ENCODE measurements around the gene ARL6IP5. TPM values are rescaled to one million over a fixed set of nuclear protein-coding genes. Genes with fewer than 3 reads are reported as not detected.

ARL6IP5 gene
- total and polyA plus RNA-seq, 10 donors = 106 to 148 (median 125) TPM

DNA sequence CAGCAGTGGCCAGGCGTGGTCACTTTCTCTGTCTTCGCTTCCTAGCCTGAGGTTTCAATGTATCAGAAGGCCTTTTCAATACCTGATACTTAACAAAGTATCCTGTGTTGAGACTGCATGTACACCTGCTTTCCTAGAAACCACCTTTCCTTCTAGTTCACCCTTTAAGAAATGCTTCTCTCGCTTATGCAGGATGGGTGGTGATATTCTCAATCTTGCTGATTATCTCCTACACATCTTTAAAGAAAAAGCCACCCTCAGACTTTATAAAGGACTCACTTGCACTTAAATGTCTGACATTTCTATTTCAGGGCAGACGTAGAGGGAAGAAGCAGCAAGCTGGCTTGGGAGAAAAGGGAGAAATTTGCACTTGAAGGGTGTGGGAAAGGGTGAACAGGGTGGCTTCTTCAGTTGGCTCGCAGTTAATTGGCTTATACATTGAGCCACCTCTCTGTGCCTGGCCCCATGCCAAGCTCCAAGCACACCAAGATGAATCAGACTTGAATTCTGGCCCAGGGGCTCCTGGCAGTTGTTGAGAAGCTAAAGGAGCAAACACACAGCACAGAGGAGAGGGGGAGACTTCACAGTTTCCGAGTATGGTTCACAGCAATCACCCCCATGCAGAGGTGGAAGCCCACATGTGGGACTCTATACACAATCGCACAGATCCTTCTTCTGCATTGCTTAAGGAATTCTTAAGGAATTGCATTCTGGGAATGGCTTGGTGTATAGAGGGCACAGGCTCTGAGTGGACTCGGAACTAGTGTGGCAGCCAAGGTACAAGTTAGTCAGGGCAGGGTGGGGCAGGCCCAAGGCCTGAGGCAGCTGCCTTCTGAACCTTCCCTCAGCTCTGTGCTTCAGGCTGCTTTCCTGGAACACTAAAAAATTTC is 1.3 kb downstream of the ARL6IP5 start:
- H3K9me3 ChIP-seq = no peaks in the 10 kb centered on the region
- H3K27ac ChIP-seq = peak overlapping the region; percentile 80 to 96 (median 92)
- intact Hi-C loops (cut with DNase I; ENCODE audit: low total_unique reads) = no loop called here
- TF ChIP-seq POLR2A (IDR thresholded peaks at IDR 0.05) = no peak
- TF ChIP-seq POLR2AphosphoS5 (IDR thresholded peaks at IDR 0.05) = peak in 1 of 3 donors; percentile 32
- peaks cover 0 to 19% (median 0%) of the 10 kb centered on the region in 6 donors for H3K36me3 ChIP-seq
- WGBS, 5 donors = 1 to 6% (median 3%) methylated on average over 8 of the region's 8 CpGs
- peak overlapping the region; percentile 76 to 96 (median 87) for H3K4me3 ChIP-seq
- H3K27me3 ChIP-seq (replicated peaks in 1 of 7) = no peaks in the 10 kb centered on the region
- peaks cover 75 to 94% (median 90%) of the 10 kb centered on the region in 6 donors for H3K4me1 ChIP-seq
- DNase-seq = peak; percentile 86

GRCh38 chr3:69087030-69087791 is 2.5 kb downstream of the ARL6IP5 start:
- intact Hi-C loops (cut with DNase I; ENCODE audit: low total_unique reads) = no loop called here
- no peak for TF ChIP-seq POLR2AphosphoS5 (IDR thresholded peaks at IDR 0.05)
- TF ChIP-seq POLR2A (IDR thresholded peaks at IDR 0.05) = no peak
- TF ChIP-seq, protein P1, sequence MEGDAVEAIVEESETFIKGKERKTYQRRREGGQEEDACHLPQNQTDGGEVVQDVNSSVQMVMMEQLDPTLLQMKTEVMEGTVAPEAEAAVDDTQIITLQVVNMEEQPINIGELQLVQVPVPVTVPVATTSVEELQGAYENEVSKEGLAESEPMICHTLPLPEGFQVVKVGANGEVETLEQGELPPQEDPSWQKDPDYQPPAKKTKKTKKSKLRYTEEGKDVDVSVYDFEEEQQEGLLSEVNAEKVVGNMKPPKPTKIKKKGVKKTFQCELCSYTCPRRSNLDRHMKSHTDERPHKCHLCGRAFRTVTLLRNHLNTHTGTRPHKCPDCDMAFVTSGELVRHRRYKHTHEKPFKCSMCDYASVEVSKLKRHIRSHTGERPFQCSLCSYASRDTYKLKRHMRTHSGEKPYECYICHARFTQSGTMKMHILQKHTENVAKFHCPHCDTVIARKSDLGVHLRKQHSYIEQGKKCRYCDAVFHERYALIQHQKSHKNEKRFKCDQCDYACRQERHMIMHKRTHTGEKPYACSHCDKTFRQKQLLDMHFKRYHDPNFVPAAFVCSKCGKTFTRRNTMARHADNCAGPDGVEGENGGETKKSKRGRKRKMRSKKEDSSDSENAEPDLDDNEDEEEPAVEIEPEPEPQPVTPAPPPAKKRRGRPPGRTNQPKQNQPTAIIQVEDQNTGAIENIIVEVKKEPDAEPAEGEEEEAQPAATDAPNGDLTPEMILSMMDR (IDR thresholded peaks at IDR 0.05 in 8 of 11, conservative IDR thresholded peaks at IDR 0.05 in 3 of 11) = no peak
- H3K9me3 ChIP-seq = no peaks in the 10 kb centered on the region
- no peaks in the 10 kb centered on the region for H3K27me3 ChIP-seq (replicated peaks in 1 of 7)
- H3K4me1 ChIP-seq = peaks cover 76 to 94% (median 90%) of the 10 kb centered on the region in 6 donors
- 74 to 87% (median 76%) methylated on average over 3 of the region's 3 CpGs for WGBS, 5 donors
- H3K27ac ChIP-seq = peak overlapping the region; percentile 80 to 96 (median 92)
- H3K4me3 ChIP-seq = peak overlapping the region; percentile 76 to 96 (median 87)
- peaks cover 0 to 19% (median 0%) of the 10 kb centered on the region in 6 donors for H3K36me3 ChIP-seq
- no peak for DNase-seq

DNA sequence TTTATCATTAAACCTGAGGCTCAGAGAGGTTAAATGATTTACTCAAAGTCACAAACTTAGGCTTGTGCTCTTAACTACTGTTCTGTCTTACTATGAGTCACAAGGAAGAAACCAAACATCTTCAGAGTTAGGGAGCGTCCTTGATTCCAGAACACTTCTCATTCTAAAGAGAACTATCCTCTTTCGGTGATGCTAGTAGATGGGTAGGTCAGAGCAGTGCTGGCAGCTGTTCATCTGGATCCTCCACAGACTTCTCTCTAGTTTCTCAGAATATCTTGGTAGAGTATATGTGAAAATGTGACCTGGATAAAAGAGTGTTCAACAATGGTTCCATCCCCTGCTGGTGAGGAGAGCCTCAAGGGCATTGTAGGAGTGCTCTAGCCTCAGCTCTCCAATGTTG is 3.3 kb downstream of the ARL6IP5 start:
- WGBS, 5 donors = 32 to 61% (median 50%) methylated on average over 2 of the region's 2 CpGs
- intact Hi-C loops (cut with DNase I; ENCODE audit: low total_unique reads) = no loop called here
- TF ChIP-seq POLR2A (IDR thresholded peaks at IDR 0.05) = no peak
- no peak for TF ChIP-seq POLR2AphosphoS5 (IDR thresholded peaks at IDR 0.05)
- TF ChIP-seq, protein P1 (IDR thresholded peaks at IDR 0.05 in 8 of 11, conservative IDR thresholded peaks at IDR 0.05 in 3 of 11) = no peak
- H3K4me3 ChIP-seq = peak overlapping the region in 5 of 8 donors; percentile 76 to 96 (median 85)
- no peaks in the 10 kb centered on the region for H3K27me3 ChIP-seq (replicated peaks in 1 of 7)
- H3K36me3 ChIP-seq = peaks cover 0 to 19% (median 0%) of the 10 kb centered on the region in 6 donors
- peaks cover 76 to 94% (median 90%) of the 10 kb centered on the region in 6 donors for H3K4me1 ChIP-seq
- H3K9me3 ChIP-seq = no peaks in the 10 kb centered on the region
- H3K27ac ChIP-seq = peak overlapping the region in 7 of 8 donors; percentile 39 to 96 (median 92)
- no peak for DNase-seq

GRCh38 chr3:69090021-69090420 is 5.3 kb downstream of the ARL6IP5 start:
- Histone ChIP-seq H3K27ac (peak overlapping the region; percentile 3 to 96 (median 90)), H3K4me3 (peak overlapping the region in 1 of 8 donors; percentile 76), H3K27me3 (replicated peaks in 1 of 7) (no peaks in the 10 kb centered on the region), H3K9me3 (no peaks in the 10 kb centered on the region), H3K36me3 (peaks cover 0 to 19% (median 0%) of the 10 kb centered on the region in 6 donors), H3K4me1 (peaks cover 81 to 96% (median 94%) of the 10 kb centered on the region in 6 donors)
- no peak for TF ChIP-seq POLR2A (IDR thresholded peaks at IDR 0.05)
- 51 to 77% (median 58%) methylated on average over 3 of the region's 3 CpGs for WGBS, 5 donors
- DNase-seq = no peak
- intact Hi-C loops (cut with DNase I; ENCODE audit: low total_unique reads) = no loop called here
